HG03354 (cell line): ENCODE data around the gene GLUD1.
"Not testable (repeated sequence)": the region's sequence is repeated elsewhere in the genome, so short reads cannot be mapped to it uniquely, and the experiment has no call there.

ENCODE experiments used
- ATAC-seq: cut with Tn5 transposase; IDR thresholded peaks from one replicate; pipeline ENCODE4 v1.9.1; 2021; ENCODE audit warnings: mild to moderate bottlenecking; ENCODE audit not compliant: unreplicated experiment, poor library complexity, severe bottlenecking

Gene GLUD1

GRCh38 chr10:87053577-87054181 lies 41.0 kb downstream of the GLUD1 start:
- ATAC-seq: no peak

DNA sequence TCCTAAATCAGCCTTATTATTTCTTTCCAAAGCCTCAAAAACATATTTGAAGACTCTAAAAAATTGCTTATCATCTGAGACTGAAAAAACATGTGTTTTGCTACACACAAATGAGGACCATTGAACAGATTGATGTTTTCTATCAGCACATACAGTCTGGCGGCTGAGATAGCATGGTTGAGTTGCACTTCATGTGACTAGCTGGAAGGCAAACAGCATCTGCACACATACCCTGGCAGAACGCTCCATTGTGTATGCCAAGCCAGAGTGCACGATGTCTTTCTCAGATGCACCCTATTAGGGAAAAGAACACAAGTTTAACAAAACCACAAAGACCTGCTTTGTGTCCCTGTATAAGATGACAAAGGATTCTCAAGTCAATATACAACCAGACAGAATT lies 41.5 kb downstream of the GLUD1 start:
- no peak for ATAC-seq

DNA sequence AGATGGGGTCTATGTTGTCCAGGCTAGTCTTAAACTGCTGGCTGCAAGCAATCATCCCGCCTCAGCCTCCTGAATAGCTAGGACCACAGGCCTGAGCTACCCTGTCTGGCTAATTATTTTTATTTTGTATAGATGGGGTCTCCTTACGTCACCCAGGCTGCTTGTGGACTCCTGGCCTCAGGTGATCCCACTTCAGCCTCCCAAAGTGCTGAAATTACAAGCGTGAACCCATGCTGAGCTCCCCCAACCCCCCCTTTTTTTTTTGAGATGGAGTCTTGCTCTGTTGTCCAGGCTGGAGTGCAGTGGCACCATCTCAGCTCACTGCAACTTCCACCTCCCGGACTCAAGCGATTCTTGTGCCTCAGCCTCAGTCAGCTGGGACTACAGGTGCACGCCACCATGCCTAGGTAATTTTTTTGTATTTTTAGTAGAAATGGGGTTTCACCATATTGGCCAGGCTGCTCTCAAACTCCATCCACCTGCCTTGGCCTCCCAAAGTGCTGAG lies 49.2 kb downstream of the GLUD1 start:
- no peak for ATAC-seq

DNA sequence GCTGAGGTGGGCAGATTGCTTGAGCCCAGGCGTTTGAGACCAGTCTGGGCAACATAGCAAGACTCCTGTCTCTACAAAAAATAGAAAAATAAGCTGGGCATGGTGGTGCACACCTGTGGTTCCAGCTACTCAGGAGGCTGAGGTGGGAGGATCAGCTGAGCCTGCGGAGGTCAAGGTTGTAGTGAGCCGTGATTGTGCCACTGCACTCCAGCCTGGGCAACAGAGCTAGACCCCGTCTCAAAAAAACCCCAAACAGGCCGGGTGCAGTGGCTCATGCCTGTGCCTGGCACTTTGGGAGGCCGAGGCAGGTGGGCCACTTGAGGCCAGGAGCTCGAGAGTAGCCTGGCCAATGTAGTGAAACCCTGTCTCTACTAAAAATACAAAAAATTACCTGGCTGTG lies 51.1 kb downstream of the GLUD1 start:
- ATAC-seq: not testable (repeated sequence)

- ATAC-seq: no peak
Measured at GRCh38 chr10:87038786-87039185, 55.9 kb downstream of the GLUD1 start.

GRCh38 chr10:87038286-87038717 lies 56.3 kb downstream of the GLUD1 start:
- no peak for ATAC-seq

DNA sequence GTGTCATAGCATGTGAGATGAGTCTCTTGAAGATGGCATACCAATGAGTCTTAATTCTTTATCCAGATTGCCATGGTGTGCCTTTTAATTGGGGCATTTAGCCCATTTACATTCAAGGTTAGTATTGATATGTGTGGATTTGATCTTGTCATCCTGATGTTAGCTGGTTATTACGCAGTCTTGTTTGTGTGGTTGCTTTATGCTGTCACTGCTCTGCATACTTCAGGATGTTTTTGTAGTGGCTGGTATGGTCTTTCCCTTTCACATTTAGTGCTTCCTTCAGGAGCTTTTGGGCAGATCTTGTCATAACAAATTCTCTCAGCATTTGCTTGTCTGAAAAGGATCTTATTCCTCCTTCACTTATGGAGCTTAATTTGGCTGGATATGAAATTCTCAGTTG lies 58.0 kb downstream of the GLUD1 start:
- no peak for ATAC-seq

- ATAC-seq: no peak
Measured at GRCh38 chr10:87030912-87031635, 63.6 kb downstream of the GLUD1 start.

GRCh38 chr10:87030419-87030818 lies 64.2 kb downstream of the GLUD1 start:
- not testable (repeated sequence) for ATAC-seq

GRCh38 chr10:87026747-87027508 lies 67.7 kb downstream of the GLUD1 start:
- not testable (repeated sequence) for ATAC-seq

- ATAC-seq: not testable (repeated sequence)
Measured at GRCh38 chr10:87025285-87025958, 69.2 kb downstream of the GLUD1 start.

GRCh38 chr10:87020056-87020455 lies 74.6 kb downstream of the GLUD1 start, which contains the start of gene FAM25A:
FAM25A (plus strand) TSS chr10:87020294; CDS start chr10:87020325, 31 bp downstream.
- ATAC-seq: not testable (repeated sequence)

DNA sequence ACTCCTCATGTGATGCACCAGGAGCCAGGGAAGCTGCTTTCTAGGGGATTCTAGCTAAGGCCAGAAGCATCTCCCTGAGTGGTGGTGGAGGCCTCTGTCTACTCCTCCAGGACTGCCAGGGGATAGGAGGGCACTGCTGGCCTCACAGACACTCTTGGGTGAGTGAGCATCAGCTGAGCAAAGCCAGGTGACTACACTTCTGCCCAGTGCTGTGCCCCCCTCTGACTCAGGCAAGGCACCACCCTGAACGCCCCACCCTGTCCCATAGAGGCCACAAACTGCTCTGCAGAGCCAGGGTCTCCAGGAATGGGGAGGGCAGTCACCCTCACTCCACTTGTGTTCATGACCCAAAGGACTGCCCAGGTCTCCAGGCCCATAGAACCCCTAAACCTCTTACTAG lies 75.1 kb downstream of the GLUD1 start:
- ATAC-seq: not testable (repeated sequence)

DNA sequence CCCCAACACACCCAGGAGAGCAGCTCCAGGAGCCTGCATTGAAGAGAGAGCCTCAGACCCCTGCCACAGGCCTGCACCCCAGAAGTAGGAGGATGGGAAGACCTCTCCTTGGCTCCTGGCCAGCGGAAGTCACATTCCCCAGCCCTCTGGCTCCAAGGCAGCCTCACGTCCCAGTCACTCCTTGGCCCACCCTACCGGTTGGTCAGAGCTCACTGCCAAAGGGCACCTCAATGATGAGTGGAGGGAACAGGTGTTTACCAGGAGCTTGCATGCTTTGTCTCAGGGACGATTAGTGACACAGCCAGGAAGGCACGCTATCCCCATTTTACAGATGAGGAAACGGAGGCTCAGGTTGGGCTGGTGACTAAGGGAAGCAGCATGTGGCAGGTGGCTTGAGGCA lies 75.6 kb downstream of the GLUD1 start:
- ATAC-seq: not testable (repeated sequence)

DNA sequence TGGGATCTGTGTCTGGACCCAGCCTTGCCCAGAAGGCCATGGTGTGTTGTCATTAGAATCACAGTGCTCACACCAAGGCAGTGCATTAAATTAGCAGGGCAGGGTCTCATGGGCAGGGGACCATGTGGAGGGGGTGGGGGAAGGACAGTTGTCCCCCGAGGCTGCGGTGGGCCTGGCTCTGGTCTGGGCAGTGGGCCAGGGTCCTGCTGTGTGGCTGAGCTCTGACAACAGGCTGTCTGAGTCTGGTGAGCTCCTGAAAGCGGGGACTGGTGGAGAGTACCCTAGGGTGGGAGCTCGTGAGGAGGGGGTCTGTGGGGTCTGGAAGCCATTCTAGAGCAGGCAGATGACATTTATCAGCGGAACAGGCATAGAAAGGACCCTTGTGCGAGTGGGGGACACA lies 76.5 kb downstream of the GLUD1 start:
- ATAC-seq: not testable (repeated sequence)

GRCh38 chr10:87014986-87015716 lies 79.5 kb downstream of the GLUD1 start:
- ATAC-seq: not testable (repeated sequence)

- ATAC-seq: not testable (repeated sequence)
Measured at GRCh38 chr10:87013528-87013927, 81.1 kb downstream of the GLUD1 start.

GRCh38 chr10:87009134-87009696 lies 85.4 kb downstream of the GLUD1 start:
- ATAC-seq: not testable (repeated sequence)

- not testable (repeated sequence) for ATAC-seq
Measured at GRCh38 chr10:87008303-87008702, 86.3 kb downstream of the GLUD1 start.
